Panc1 (cell line): ENCODE results near the gene SNORC. TPM values are rescaled to one million over a fixed set of nuclear protein-coding genes. Genes with fewer than 3 reads are reported as not detected.

Source experiments
- ATAC-seq: fragments of 200-7000 bp; cut with Tn5 transposase; 2 replicates; pipeline ENCODE4 v1.9.1; 2020; ENCODE audit warnings: mild to moderate bottlenecking, moderate library complexity
- BruUV-seq: library from RNA; stranded (reverse); fragments of 400-500 nt; replicated peaks from 2 replicates; lab custom pipeline; 2021; lab: Mats Ljungman, UMichigan
- CTCF ChIA-PET: fragments of 300-600 bp; sonication (Branson Sonifier 250); formaldehyde crosslinking; loops from one replicate; lab custom pipeline; 2022; ENCODE audit warnings: antibody characterized with exemption; lab: Charles Lee
- POLR2A ChIA-PET: fragments of 300-600 bp; sonication (Branson Sonifier 250); formaldehyde crosslinking; loops from one replicate; lab custom pipeline; 2022; ENCODE audit warnings: antibody characterized with exemption; lab: Charles Lee
- DNase-seq: peaks from one replicate; pipeline ENCODE4 v3.0.0-alpha.2; 2010; ENCODE audit warnings: low read depth, low spot score
- H3K27ac ChIP-seq: 2 replicates; pipeline ENCODE4 v1.5.1; 2011; ENCODE audit warnings: mild to moderate bottlenecking, low read length, inconsistent platforms
- H3K27me3 ChIP-seq: fragments of 200-500 bp; sonication (Bioruptor generic); 2 replicates; pipeline ENCODE4 v1.6.0; 2014; ENCODE audit warnings: low read length, inconsistent platforms; ENCODE audit not compliant: control insufficient read depth, insufficient read depth
- H3K36me3 ChIP-seq: fragments of 200-500 bp; sonication (Bioruptor generic); 2 replicates; pipeline ENCODE4 v1.5.1; 2014; ENCODE audit warnings: inconsistent platforms, mild to moderate bottlenecking, low read length, moderate library complexity; ENCODE audit not compliant: control insufficient read depth, insufficient read depth
- H3K4me1 ChIP-seq: 2 replicates; pipeline ENCODE4 v1.5.1; 2011; ENCODE audit warnings: inconsistent platforms, mild to moderate bottlenecking, low read length, moderate library complexity; ENCODE audit not compliant: control insufficient read depth, insufficient read depth
- H3K4me3 ChIP-seq, 2 experiments: 2 replicates each; pipeline ENCODE4 v1.5.1; 2011 to 2012; ENCODE audit warnings: low read depth in 2 of 2, low read length in 2 of 2, mild to moderate bottlenecking in 2 of 2, inconsistent platforms in 1 of 2, moderate library complexity in 1 of 2
- H3K9me3 ChIP-seq: fragments of 200-500 bp; sonication (Bioruptor generic); 2 replicates; pipeline ENCODE4 v1.5.1; 2014; ENCODE audit warnings: low read depth, mild to moderate bottlenecking, inconsistent platforms, low read length, moderate library complexity; ENCODE audit not compliant: control insufficient read depth, insufficient read depth
- POLR2AphosphoS5 ChIP-seq: IDR thresholded peaks from 2 replicates; pipeline ENCODE4 v1.6.1; 2012; ENCODE audit warnings: mild to moderate bottlenecking, low read depth, low read length, moderate library complexity
- SIN3A ChIP-seq: IDR thresholded peaks from 2 replicates; pipeline ENCODE4 v1.6.1; 2012; ENCODE audit warnings: low read depth, mild to moderate bottlenecking, low read length, moderate library complexity, borderline replicate concordance; ENCODE audit not compliant: insufficient read depth
- TCF7L2 ChIP-seq: IDR thresholded peaks from 2 replicates; pipeline ENCODE4 v1.6.1; 2011; ENCODE audit warnings: mild to moderate bottlenecking, low read depth, low read length, inconsistent platforms
- in situ Hi-C: cut with HindIII; loops from 2 replicates; pipeline ENCODE4 v1.10.0; 2016; ENCODE audit warnings: low sequenced_read_pairs, low pct_unique_long_range_greater_than_20kb
- intact Hi-C: fragments of 100-400 bp; cut with micrococcal nuclease; formaldehyde crosslinking; loops from one replicate; pipeline ENCODE4 v1.10.0; 2022; ENCODE audit not compliant: unreplicated experiment
- total RNA-seq: library from RNA; stranded (reverse); gene quantifications from one replicate; pipeline ENCODE4 v1.2.1, GENCODE V29; 2021; ENCODE audit not compliant: unreplicated experiment
- TF ChIP-seq, protein P1 (sequence below): fragments of 450-650 bp; IDR thresholded peaks from 2 replicates; pipeline ENCODE4 v1.5.1; 2017; ENCODE audit warnings: mild to moderate bottlenecking
- TF ChIP-seq, protein P2 (sequence below), 2 experiments: IDR thresholded peaks; 2 replicates each; pipeline ENCODE4 v1.6.1; 2011 to 2012; ENCODE audit warnings: low read depth in 2 of 2, control low read depth in 1 of 2, low read length in 1 of 2, mild to moderate bottlenecking in 1 of 2, moderate library complexity in 1 of 2; ENCODE audit not compliant: insufficient read depth in 1 of 2

The SNORC gene
- total RNA-seq, 1 experiment from 2014 or later: 6.8 TPM

DNA sequence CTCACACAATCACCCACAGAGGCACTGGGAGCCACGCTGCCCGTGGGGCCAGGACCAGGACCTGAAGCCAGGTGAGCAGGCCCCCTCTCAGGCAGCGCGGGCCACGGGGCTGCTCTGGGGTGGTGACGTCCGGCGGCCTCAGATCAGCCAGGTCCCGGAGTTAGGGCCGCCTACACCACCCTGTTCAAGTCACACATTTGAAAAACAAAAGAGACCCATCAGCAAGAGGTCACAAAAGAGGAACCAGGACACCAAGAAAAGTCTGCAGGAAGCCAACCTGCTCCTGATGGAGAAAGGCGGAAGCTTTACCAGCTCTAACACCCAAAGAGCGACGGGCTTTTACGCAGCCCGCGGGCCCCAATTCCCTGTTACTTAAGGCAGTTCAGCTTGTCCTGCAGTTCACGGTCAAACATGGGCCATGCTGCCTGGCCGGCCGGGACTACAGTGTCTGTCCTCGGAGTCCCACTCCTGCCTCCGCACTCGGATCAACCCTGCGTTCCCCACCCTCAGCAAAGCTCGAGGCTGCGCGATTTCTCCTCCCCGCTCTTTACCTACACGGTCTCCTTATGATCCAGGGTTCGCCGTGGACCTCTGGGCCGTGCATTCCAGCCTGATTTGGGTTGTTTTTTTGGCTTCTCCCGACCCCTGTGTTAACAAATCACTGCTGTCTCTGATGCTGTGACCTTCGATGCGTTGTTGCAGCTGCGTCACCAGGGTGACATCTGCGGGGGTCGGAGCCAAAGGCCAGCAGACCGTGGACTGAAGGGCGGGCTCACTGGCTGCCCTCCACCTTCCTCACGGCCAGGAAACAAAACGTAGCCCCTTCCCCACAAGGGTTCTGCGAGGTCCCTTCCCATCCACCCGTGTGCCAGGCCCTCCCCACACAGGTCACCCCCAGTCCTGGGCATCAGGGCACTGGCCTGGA, 31.0 kb downstream of the SNORC start:
- Histone ChIP-seq H3K9me3 (no peaks in the 10 kb centered on the region), H3K36me3 (no peaks in the 10 kb centered on the region), H3K4me3 (no peak overlapping the region; a peak in 1 of 4 replicates), H3K27ac (peak overlapping the region; percentile 62), H3K27me3 (no peaks in the 10 kb centered on the region), H3K4me1 (peaks cover 31% of the 10 kb centered on the region)
- in situ Hi-C loops (no loop called here), intact Hi-C loops (no loop called here)
- CTCF ChIA-PET: no interaction called here
- no TSS peak for BruUV-seq
- TF ChIP-seq POLR2AphosphoS5: no peak
- no peak for TF ChIP-seq SIN3A
- TF ChIP-seq, protein P1, sequence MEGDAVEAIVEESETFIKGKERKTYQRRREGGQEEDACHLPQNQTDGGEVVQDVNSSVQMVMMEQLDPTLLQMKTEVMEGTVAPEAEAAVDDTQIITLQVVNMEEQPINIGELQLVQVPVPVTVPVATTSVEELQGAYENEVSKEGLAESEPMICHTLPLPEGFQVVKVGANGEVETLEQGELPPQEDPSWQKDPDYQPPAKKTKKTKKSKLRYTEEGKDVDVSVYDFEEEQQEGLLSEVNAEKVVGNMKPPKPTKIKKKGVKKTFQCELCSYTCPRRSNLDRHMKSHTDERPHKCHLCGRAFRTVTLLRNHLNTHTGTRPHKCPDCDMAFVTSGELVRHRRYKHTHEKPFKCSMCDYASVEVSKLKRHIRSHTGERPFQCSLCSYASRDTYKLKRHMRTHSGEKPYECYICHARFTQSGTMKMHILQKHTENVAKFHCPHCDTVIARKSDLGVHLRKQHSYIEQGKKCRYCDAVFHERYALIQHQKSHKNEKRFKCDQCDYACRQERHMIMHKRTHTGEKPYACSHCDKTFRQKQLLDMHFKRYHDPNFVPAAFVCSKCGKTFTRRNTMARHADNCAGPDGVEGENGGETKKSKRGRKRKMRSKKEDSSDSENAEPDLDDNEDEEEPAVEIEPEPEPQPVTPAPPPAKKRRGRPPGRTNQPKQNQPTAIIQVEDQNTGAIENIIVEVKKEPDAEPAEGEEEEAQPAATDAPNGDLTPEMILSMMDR: no peak
- TF ChIP-seq, protein P2, sequence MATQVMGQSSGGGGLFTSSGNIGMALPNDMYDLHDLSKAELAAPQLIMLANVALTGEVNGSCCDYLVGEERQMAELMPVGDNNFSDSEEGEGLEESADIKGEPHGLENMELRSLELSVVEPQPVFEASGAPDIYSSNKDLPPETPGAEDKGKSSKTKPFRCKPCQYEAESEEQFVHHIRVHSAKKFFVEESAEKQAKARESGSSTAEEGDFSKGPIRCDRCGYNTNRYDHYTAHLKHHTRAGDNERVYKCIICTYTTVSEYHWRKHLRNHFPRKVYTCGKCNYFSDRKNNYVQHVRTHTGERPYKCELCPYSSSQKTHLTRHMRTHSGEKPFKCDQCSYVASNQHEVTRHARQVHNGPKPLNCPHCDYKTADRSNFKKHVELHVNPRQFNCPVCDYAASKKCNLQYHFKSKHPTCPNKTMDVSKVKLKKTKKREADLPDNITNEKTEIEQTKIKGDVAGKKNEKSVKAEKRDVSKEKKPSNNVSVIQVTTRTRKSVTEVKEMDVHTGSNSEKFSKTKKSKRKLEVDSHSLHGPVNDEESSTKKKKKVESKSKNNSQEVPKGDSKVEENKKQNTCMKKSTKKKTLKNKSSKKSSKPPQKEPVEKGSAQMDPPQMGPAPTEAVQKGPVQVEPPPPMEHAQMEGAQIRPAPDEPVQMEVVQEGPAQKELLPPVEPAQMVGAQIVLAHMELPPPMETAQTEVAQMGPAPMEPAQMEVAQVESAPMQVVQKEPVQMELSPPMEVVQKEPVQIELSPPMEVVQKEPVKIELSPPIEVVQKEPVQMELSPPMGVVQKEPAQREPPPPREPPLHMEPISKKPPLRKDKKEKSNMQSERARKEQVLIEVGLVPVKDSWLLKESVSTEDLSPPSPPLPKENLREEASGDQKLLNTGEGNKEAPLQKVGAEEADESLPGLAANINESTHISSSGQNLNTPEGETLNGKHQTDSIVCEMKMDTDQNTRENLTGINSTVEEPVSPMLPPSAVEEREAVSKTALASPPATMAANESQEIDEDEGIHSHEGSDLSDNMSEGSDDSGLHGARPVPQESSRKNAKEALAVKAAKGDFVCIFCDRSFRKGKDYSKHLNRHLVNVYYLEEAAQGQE (IDR thresholded peaks at IDR 0.05; ENCODE audit: insufficient read depth in 1 of 2, low read depth in 2 of 2, low read length in 1 of 2): no peak
- TF ChIP-seq TCF7L2: no peak
- ATAC-seq (no peak), DNase-seq (no peak)
- POLR2A ChIA-PET: no interaction called here

DNA sequence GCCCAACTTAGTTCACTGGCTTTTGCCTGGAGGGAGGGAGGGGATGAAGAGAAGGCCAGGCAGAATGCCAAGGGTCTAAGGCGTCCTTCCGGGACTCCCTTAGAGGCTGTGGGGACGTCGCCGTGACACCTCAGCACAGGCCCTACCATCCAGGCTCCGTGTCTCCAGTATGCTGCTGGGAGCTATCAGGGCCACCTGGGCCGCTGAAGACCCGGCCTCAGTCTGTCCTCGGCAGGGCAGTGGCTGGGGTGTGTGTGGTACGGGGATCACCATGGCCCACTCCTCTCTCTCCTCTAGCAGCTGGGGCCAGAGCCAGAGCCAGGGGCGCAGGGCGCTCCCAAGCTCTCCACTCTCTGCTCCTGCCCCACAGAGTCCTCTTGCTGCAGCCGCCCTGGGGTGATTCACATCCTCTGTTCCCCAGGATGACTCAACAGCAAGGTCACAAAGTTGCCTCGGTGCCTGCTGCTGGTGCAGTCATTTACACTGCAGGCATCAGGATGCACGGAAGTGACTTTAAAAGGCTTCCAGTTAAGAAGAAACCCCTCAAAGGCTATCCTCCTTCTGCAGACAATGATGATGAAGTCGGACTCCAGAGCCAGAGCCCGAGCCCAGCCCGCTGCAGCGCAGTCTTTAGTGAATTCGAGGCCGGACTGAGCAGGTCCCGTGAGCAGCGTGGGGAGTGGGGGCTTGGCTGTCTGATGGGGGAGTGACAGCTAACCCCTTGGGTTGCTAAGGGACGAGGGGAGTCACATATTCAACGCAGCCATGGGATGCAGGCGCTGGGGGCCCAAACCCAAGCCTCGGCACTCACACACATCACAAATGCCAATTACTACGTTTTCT, 31.9 kb downstream of the SNORC start:
- in situ Hi-C loops (no loop called here), intact Hi-C loops (no loop called here)
- peaks cover 31% of the 10 kb centered on the region for H3K4me1 ChIP-seq
- DNase-seq (peak; percentile 79), ATAC-seq (peak; percentile 97)
- TF ChIP-seq SIN3A: no peak
- ChIA-PET CTCF (interaction anchor here (0.6 kb wide), 1 partner anchor 349 kb away, joined by 3 read pairs; the partner anchor contains the start of gene ATG16L1), POLR2A (no interaction called here)
- H3K27ac ChIP-seq: peak overlapping the region; percentile 62
- peak overlapping the region in 1 of 2 experiments; percentile 46; a peak in 2 of 4 replicates for H3K4me3 ChIP-seq
- BruUV-seq: no TSS peak
- H3K36me3 ChIP-seq: no peaks in the 10 kb centered on the region
- H3K9me3 ChIP-seq: no peaks in the 10 kb centered on the region
- no peaks in the 10 kb centered on the region for H3K27me3 ChIP-seq
